HG03064 (cell line): ENCODE results near the gene C8G.

ENCODE experiments used
- ATAC-seq: cut with Tn5 transposase; IDR thresholded peaks from one replicate; pipeline ENCODE4 v1.9.1; 2021; ENCODE audit warnings: low read depth; ENCODE audit not compliant: unreplicated experiment

The C8G gene

DNA sequence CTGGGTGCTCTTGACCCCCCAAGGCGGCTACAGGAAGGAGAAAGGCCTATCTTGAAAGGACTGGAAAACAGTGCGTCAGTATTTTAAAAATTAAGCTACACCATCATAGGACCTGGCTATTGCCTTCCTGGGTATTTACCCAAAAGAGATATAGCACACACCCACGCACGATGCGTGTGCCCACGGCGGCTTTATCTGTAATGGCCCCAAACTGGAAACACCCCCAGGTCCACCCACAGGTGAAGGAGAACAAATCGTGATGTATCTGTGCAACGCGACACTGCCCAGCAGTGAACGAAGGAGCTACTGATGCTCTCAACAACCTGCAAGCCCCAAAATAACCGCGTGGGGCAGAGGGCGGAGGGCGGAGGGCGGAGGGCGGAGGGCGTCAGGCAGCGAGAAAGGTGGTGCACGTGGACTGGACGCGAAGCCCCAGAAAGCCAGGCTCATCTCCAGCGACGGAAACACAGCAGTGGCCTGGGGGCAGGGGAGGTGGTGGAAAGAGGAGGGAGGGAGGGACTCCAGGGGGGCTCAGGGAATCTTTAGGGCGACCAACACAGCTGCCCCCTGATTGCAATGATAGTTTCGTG is 19.9 kb downstream of the C8G start:
- ATAC-seq: no peak

DNA sequence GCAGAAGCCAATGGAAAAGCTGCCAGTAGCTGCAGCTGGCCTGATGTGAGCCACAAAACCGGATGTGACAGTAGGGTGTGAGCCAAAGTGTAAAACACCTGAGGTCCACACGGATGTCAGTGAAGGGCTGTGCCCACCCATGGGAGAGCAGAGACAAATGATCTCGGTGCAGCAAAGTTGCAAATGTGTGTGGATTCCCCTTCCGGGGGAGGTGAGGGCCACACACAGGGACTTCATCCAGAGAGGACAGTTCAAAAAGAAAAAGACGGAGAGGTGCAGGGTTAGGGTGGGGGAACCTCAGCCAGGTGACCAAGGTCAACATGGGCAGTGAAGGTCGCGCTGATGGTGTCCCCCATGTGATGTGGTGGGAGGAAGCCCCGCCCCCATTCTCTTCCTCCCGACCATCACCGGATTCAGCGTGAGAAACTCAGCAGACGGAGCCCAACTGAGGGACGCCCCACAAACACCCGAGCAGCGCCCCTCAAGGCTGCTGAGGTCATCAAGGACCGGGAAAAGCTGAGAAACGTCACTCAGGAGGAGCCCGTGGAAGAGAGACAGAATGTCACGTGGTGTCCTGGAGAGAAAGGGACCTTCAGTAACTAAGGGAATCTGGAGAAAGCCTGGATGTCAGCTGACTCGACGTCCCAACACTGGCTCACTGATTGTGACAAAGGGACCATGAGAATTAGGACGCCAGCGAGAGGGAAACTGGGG is 20.9 kb downstream of the C8G start:
- no peak for ATAC-seq

DNA sequence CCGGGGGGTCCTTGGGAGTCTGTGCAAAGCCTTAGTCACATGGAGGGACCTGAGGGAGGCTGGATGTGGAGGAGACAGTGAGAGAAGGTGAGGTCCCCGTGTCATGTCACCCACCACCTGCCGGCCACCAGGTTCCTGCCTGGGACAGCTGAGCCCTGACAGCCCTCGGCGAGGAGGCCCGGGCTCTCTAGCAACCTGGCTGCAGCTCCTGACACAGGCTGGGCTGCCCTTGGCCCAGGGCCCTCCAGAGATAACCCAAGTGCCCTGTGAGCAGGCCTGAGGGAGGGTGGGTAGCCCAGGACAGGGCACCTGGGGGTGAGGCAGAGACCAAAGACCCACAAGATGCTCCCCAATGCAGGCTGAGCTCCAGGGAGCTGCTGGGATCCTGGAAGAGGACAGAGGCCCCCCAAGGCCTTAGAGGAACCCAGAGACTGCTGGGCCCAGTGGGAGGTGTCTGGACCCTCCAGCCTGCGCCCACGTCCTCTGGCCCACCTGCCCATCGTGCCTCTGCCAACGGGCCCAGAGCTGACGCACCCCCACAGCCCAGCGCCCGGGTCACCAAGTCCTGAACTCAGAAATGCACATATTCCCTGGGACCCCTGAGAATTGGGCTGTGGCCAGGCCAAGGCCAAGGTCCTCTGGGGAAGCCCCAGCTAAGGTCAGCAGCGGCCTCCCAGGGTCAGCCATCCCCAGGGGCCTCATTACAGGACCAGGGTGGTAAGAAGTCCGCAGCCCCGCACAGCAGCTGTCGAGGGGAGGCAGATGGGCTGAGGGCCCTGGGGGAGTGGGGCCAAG is 23.5 kb downstream of the C8G start:
- no peak for ATAC-seq

DNA sequence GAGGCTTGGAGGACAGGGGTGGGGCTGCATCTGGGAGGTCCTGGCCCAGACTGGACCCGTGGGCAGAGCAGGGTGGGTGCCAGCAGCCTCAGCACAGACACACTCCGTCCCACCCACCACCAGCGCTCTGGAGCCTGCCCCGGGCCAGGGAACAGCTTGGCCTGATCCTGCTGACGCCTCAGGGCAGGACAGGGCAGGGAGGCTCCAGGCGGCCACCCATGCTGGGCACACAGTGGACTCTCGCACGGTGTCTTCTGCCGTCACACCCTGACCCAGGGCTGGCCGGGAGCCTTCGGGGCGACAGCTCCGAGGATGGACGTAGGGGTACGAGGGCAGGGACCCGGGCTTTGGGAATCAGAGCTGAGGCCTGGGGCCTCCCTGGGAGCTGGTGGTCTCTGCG is 24.1 kb downstream of the C8G start:
- no peak for ATAC-seq

DNA sequence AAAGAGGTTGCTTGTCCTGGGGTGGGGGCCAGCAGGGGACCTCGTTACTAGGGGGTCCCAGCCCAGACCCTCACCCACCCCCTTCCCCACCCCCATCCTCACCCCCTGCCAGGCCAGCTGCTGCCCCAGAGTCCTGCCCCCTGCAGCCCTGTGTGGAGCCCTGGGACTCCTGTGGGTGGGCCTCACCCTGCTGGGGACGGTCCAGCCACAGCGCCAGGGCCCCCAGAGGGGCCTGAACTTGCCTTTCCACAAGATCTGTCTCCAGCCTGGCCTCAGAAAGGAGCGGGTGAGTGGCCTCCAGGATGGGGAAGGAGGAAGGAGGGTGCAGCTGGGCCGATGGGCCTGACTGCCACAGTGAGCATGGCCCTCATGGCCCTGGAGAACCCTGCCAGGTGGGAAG is 24.7 kb downstream of the C8G start:
- ATAC-seq: no peak

DNA sequence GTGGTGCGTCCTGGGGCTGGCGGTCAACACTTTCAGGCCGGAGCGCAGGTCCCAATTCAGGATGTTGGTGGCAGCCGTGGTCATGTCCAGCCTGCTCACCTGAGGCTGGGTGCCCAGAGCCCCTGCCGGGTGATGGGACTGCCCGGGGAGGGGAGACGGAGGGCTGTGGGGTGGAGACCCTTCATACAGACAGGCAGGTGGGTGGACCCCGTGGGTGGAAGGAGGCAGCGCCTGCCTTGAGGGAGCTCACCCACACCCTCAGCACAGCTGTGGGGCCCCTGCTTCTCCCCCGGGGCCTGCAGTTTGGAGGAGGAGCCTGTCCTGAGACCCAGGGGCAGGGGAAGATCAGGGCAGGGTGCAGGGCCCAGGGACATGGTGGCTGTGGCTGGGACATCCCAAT is 25.3 kb downstream of the C8G start:
- no peak for ATAC-seq

DNA sequence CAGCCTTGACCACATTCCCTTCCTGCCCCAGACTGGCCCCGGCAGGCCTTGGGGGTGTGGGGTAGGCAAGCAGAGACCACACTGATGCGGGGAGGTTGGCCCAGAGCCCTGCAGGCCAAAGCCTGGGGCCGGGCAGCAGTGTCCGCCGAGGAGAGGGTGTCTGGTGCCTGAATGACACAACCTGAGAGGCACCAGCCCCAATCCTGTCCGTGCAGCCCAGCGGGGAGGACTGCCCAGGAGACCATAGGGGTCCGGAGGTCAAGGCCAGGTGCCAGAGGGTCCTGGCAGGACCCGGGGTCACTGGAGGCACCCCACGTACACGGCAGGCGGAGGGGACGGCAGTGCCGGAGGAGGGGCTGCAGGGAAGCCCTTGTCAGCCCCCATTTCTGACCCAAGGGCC is 26.7 kb downstream of the C8G start:
- no peak for ATAC-seq

DNA sequence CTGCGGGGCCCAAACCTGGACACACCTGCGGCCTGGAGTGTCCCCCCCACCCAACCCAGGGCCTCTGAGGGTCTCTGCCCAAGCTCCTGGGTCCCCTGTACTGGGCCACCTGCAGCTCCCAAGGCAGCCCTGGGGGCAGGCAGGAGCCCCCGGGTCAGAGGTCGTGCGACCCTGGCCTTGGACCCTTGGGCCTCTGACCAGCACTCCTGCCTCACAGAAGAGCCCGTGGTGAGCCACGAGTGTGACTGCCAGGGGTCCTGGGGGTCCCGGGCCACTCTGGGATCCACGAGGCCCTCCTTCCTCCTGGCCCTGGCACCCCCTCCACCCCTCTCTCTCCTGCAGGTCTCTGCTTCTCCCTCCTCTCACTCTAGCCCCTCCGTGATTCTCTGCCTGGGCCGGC is 27.3 kb downstream of the C8G start:
- ATAC-seq: no peak

DNA sequence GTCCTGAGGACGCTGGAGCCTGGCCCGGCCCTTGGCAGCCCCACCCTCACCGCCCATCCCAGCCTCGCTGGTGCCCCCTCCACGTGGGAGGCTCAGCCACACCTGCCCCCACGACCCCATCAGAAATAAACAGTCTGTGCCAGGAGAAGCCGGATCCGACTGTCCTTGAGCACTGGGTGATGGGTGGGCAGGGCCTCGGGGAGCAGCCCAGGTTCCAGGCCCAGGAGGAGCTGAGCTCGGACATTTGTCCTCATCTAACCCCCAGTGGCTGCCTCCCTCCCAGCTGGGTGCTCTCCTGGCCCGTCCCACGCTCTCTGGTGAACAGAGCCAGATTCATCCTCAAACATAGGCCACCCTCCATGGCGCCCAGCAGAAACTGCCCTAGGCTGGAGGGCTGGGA is 27.7 kb downstream of the C8G start:
- ATAC-seq: no peak

DNA sequence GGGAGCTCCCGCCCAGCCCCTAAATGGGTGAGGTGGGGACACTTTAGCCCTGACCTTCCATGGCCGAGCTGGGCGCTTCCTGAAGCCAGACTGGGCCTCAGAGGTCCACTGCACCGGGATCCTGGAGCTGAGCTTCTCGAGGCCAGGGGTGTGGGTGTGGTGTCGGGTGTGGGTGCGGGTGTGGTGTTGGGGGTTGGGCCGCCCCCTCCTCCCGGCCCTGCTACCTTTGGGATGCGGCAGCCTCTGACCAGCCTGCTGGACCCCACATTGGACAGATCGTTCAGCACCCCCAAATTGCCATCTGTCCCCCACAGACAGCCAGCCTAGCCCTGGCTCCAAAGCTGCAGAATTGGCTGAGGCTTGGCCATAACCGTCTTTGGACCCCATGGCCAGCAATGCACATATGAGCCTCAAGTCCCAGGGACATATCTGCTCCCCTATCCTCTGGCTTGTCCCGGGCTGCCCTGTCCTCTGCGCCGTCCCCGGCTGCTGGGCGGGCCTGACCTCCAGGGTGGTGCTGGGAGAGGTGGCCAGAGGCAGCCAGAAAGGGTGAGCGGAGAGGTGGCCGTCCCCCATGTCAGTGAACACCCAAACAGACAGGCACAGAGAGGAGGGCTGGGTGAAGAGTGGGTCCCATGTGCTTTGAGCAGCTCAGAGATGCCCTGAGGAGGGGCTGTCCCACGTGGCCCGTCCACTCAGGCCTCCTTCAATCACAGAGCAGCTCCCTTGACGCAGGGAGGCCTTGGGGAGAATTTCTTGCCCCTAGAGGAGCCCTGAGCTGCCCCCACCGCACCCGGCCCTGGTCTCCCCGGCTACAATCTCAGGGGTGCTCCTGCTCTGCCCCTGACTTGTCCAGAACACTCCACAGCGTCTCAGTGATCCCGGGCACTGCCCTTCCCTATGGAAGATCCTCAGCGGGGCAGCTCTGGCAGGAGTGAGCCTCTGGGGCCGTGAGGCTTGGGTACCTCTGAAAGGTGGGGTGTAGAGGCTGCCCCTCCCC is 28.9 kb downstream of the C8G start:
- no peak for ATAC-seq

DNA sequence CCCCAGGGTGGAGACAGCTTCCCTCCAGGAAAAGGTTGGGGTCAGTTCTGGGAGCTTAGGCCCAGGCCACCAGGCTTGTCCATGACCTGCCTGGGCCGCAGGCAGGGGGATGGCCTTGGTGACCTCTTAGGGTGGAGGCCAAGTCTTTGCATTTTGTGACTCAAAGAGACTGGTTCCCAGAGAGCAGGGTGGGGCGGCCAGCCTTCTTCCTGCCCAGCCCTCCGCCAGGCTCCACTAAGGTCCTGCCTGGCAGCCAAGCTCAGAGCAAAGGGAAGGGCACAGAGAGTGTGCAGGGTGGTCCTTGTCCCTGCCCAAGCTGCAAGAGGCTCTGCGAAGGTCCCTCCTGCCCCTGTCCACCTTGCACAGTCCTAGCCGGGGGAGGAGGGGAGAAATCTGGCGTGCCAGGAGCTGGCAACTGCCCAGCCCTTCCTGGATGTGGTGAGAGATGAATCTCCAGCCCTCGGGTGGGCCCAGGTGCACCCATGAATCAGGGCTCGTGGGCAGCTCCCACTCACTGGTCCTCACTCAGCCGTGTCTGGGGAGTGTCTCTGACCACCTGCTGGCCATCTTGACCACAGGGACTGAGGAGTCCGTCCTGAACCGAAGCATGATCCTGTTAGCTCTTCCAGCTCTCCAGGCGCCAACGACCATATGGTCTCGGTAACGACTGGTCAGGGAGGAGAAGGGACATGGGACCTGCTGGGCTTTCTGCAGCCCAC is 29.9 kb downstream of the C8G start:
- ATAC-seq: no peak

DNA sequence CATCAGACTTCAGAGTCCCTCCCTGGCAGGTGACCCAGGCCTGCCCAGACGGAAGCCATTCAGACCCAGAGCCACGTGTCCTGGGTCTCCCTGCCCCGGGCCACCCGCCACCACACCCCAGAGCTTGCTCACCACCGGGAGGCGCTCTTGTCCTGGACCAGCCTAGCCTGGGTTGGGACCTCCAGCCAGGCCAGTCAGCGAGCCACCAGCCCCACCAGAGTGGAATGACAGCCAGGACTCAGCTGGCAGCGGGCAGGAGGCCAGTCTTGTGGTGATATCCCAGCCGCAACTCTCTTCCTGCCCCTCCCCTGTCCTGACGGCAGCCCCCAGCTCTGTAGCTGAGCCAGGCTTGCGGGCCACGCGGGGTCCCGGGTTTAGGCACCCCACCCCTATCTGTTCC is 30.6 kb downstream of the C8G start:
- no peak for ATAC-seq

DNA sequence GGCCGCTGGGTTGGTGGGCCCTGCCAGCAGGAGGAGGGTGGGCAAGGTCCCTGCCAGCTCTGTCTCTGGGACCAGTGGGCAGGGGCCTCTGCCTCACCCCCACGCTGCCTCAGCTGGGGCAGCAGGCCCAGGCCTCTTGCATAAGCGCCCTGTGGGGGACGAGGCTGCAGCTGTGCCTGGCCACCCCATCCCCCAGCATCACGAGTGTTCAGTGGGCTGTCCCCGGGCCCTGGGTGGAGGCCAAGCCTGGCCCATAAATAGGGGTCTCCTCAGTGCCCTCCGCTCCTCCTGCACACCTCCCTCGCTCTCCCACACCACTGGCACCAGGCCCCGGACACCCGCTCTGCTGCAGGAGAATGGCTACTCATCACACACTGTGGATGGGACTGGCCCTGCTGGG is 32.2 kb downstream of the C8G start, which contains the start of gene PTGDS:
Gene PTGDS (plus strand): TSS at position 282 of the 400 bp plus-strand sequence. CDS start 75 bp downstream, at position 357.
- ATAC-seq: no peak

DNA sequence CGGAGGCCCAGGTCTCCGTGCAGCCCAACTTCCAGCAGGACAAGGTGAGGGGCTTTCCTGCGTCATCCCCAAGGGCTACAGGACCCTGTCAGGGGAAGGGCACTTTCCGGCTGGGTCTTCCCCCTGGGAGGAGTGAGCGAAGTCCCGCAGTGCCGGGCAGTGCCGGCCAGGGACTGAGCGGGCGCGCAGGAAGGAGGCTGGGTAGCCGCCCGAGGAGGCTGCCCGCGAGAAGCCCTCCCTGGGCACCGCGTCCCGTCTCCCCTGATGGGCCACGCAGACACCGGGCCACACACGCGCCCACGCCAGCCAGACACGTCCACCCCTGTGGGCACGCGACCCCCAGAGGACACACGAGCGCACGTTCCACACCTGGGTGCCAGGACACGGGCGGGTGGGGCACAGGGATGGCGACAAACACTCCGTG is 32.6 kb downstream of the C8G start:
- ATAC-seq: no peak

DNA sequence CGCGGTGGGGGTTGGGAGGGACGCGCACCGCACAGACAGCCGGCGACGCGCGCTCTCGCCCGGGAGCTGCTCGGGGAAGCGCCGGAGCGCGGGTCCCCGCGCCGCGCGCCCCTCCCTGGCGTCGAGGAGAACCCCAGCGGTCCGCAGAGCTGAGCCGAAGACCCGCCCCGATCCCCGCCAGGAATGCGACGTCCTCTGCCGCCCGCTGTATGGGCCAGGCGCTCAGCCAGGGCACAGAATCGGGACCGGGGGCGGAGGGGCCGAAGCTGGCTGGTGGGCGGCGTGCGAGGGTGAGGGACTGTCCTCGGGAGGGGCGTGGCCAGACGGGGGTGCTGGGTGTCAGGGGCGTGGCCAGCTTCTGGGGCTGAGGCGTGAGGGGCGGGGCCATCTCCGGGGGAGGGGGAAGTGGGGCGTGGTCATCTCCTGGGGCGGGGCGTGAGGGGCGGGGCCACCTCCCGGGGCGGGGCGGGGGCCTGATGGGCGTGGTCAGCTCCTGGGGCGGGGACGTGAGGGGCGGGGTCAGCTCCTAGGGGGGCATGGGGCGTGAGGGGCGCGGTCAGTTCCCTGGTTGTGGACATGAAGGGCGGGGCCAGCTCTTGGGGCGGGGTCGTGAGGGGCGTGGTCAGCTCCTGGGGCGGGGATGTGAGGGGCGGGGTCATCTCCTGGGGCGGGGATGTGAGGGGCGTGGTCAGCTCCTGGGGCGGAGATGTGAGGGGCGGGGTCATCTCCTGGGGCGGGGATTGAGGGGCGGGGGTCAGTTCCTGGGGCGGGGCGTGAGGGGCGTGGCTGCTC is 33.2 kb downstream of the C8G start:
- no peak for ATAC-seq

DNA sequence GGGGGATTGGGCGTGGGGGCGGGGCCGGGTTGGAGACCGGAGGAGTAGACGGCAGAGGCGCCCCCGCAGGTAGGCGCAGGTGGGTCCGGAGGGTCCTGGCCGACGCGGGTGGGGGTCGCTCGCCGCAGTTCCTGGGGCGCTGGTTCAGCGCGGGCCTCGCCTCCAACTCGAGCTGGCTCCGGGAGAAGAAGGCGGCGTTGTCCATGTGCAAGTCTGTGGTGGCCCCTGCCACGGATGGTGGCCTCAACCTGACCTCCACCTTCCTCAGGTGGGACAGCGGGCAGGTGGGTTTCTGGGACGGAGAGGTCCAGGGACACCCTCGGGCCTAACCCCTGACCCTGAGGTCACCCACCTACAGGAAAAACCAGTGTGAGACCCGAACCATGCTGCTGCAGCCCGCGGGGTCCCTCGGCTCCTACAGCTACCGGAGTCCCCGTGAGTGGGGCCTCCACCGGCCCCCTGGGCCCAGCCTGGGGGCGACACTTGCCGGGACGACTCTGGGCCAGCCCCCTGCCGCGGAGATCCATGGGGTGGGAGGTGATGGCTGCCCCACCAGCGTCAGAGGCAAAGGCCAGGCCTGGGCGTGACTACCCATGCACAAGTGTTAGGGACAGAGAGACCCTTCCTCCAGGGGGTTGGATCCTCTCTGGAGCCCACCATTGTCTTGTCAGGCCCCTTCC is 34.0 kb downstream of the C8G start:
- no peak for ATAC-seq

DNA sequence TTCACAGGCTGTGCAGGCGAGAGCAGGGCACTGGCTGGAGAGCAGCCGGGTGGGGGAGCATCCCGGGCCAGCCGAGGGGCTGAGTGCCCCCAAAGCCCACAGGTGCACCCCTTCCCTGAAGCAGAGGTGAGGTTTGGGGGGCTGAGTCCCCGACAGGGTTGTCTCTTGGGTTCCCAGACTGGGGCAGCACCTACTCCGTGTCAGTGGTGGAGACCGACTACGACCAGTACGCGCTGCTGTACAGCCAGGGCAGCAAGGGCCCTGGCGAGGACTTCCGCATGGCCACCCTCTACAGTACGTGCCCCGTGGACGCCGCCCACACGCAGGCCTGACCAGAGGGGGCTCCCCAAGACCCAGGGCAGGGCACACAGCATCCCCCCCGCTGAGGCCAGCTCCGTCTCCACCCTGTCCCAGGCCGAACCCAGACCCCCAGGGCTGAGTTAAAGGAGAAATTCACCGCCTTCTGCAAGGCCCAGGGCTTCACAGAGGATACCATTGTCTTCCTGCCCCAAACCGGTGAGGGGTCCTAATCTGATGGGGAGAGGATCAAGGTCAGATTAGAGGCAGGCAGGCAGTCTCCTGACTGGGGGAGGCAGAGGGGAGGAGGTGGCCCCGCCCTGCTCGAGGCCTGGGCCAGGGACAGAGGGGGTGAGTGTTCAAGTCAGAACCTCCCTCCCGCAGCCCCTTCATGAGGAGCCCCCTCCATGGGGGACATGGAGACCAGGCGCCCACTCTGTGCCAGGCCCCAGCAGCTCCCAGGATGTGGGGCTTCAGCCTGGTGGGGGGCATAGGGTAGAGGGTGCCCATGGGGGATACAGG is 34.9 kb downstream of the C8G start:
- no peak for ATAC-seq
